ENCODE results near the gene RPL7A. TPM values are rescaled to one million over a fixed set of nuclear protein-coding genes. Genes with fewer than 3 reads are reported as not detected.
"Not testable (repeated sequence)": the region's sequence is repeated elsewhere in the genome, so short reads cannot be mapped to it uniquely, and the experiment has no call there.

Gene RPL7A
- polyA plus RNA-seq, 3 donors from 2014 or later: 459 to 791 (median 622) TPM

GRCh38 chr9:133320421-133320881, 27.6 kb upstream of the RPL7A start:
- Mint-ChIP-seq H3K9me3 (no peaks in the 10 kb centered on the region), H3K4me3 (no peak overlapping the region), H3K36me3 (peaks cover 0 to 3% (median 0%) of the 10 kb centered on the region in 3 donors), H3K4me1 (no peaks in the 10 kb centered on the region), H3K27ac (no peak overlapping the region), H3K27me3 (ENCODE audit: low read depth in 3 of 3) (peaks cover 0 to 6% (median 2%) of the 10 kb centered on the region in 3 donors)
- no peak for DNase-seq

GRCh38 chr9:133321411-133321935, 26.5 kb upstream of the RPL7A start:
- H3K27me3 Mint-ChIP-seq (ENCODE audit: low read depth in 3 of 3): peaks cover 0 to 4% (median 2%) of the 10 kb centered on the region in 3 donors

DNA sequence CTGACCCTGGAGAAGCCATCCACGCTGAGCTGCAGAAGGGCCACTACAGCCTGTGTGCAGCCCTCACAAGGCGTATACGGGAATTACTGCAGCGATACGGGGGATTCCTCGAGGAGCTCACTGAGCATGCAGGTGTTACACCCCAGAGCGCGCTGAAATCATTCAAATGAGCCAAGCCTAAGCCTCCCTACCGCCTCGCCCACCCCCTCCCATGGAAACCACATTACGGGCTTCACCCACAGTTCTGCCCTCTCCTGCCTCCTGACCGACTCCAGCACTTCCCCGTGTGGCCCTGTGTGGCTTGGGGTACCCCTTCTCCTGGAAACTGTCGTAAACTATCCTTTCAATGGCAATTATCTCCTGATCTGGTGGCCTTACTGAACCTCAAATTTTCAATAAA, 25.3 kb upstream of the RPL7A start:
- peaks cover 0 to 7% (median 0%) of the 10 kb centered on the region in 3 donors for H3K36me3 Mint-ChIP-seq
- H3K4me3 Mint-ChIP-seq: no peak overlapping the region

More at GRCh38 chr9:133321411-133321935, 26.5 kb upstream of the RPL7A start:
- H3K27ac Mint-ChIP-seq: no peak overlapping the region
- H3K36me3 Mint-ChIP-seq: peaks cover 0 to 7% (median 0%) of the 10 kb centered on the region in 3 donors
- no peaks in the 10 kb centered on the region for H3K4me1 Mint-ChIP-seq
- H3K4me3 Mint-ChIP-seq: no peak overlapping the region
- H3K9me3 Mint-ChIP-seq: no peaks in the 10 kb centered on the region
- no peak for DNase-seq

DNA sequence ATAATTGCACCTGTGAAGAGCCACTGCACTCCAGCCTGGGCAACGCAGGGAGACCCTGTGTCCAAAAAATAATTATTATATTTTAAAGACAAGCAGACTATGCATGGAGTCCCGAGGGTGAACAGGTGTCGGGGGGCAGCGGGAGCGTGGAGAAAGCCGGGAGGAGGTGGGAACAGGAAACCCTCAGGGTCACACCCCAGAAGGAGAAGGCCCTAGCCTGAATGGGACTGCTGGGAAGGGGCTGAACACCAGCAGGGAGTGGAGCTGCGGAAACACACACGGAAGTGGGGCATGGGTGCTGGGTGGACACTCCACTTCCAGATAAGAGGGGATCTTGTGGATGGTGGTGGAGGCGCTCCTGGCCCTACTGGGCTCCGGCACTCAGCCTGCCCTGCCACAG, 24.8 kb upstream of the RPL7A start:
- H3K36me3 Mint-ChIP-seq: peaks cover 0 to 7% (median 0%) of the 10 kb centered on the region in 3 donors
- H3K9me3 Mint-ChIP-seq: no peaks in the 10 kb centered on the region
- peaks cover 0 to 4% (median 2%) of the 10 kb centered on the region in 3 donors for H3K27me3 Mint-ChIP-seq (ENCODE audit: low read depth in 3 of 3)
- no peak overlapping the region for H3K4me3 Mint-ChIP-seq
- H3K27ac Mint-ChIP-seq: no peak overlapping the region
- no peaks in the 10 kb centered on the region for H3K4me1 Mint-ChIP-seq
- no peak for DNase-seq

More for the DNA sequence above, 25.3 kb upstream of the RPL7A start:
- Mint-ChIP-seq H3K9me3 (no peaks in the 10 kb centered on the region), H3K27me3 (ENCODE audit: low read depth in 3 of 3) (peaks cover 0 to 4% (median 2%) of the 10 kb centered on the region in 3 donors), H3K4me1 (no peaks in the 10 kb centered on the region), H3K27ac (no peak overlapping the region)
- DNase-seq: no peak

DNA sequence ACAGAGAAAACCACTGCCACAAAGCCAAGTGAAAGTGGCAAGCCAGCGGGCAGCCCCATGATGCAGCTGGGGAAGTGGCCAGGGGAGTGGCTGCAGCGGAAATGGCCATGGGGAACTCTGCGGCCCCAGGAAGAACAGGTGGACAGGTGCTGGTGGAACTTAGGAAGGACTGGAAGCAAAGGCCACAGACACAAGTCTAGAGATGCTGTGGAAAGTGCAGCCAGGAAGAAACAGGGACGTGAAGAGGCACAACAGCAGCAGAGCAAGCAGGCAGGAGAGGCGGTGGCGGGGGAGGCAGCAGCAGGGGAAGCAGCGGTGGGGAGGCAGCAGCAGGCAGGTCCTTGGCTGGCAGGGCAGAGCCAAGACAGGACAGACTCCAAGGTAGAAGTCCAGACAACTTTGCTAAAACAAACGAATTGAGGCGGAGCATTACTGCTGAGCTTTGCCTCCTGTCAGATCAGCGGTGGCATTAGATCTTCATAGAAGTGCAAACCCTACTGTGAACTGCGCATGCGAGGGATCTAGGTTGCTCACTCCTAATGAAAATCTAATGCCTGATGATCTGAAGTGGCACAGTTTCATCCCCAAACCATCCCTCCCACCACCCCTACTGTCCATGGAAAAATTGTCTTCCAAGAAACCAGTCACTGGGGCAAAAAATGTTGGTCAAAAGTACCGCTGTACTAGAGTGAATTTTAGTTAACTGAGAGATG, 23.9 kb upstream of the RPL7A start:
- no peak for DNase-seq
- no peak overlapping the region for H3K4me3 Mint-ChIP-seq
- peaks cover 0 to 8% of the 10 kb centered on the region in 2 donors for H3K4me1 Mint-ChIP-seq
- H3K27ac Mint-ChIP-seq: no peak overlapping the region
- peaks cover 0 to 7% (median 0%) of the 10 kb centered on the region in 3 donors for H3K36me3 Mint-ChIP-seq
- H3K27me3 Mint-ChIP-seq (ENCODE audit: low read depth in 3 of 3): peaks cover 0 to 4% (median 2%) of the 10 kb centered on the region in 3 donors
- H3K9me3 Mint-ChIP-seq: no peaks in the 10 kb centered on the region

DNA sequence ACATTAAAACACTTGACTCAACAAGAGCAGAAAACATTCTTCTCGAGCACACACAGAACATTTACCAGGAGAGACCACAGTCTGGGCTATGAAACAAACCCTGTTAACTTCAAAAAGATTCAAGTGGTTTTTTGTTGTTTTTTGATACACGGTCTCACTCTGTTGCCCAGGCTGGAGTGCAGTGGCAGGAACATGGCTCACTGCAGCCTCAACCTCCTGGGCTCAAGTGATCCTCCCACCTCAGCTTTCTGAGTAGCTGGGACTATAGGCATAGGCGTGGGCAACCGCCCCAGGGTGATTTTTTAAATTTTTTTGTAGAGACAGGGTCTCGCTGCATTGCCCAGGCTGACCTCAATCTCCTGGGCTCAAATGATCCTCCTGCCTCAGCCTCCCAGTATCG, 21.0 kb upstream of the RPL7A start:
- Mint-ChIP-seq H3K36me3 (peaks cover 6 to 10% (median 8%) of the 10 kb centered on the region in 3 donors), H3K4me1 (peaks cover 0 to 21% of the 10 kb centered on the region in 2 donors)
- not testable (repeated sequence) for H3K27ac Mint-ChIP-seq; H3K4me3 Mint-ChIP-seq; H3K9me3 Mint-ChIP-seq; DNase-seq; H3K27me3 Mint-ChIP-seq (ENCODE audit: low read depth in 3 of 3)

- Mint-ChIP-seq H3K27ac (no peak overlapping the region), H3K9me3 (no peaks in the 10 kb centered on the region), H3K4me3 (no peak overlapping the region), H3K4me1 (peaks cover 0 to 21% of the 10 kb centered on the region in 2 donors), H3K27me3 (ENCODE audit: low read depth in 3 of 3) (peaks cover 0 to 2% (median 0%) of the 10 kb centered on the region in 3 donors), H3K36me3 (peaks cover 6 to 16% (median 8%) of the 10 kb centered on the region in 3 donors)
- no peak for DNase-seq
These were observed 20.1 kb upstream of the RPL7A start for GRCh38 chr9:133327834-133328484.

- not testable (repeated sequence) for H3K9me3 Mint-ChIP-seq; DNase-seq; H3K4me3 Mint-ChIP-seq; H3K27me3 Mint-ChIP-seq (ENCODE audit: low read depth in 3 of 3)
- peaks cover 6 to 28% (median 8%) of the 10 kb centered on the region in 3 donors for H3K36me3 Mint-ChIP-seq
- H3K4me1 Mint-ChIP-seq: peaks cover 6 to 29% of the 10 kb centered on the region in 2 donors
- H3K27ac Mint-ChIP-seq: peak overlapping the region in 2 of 6 donors; percentile 59 to 63
These were observed 18.5 kb upstream of the RPL7A start for GRCh38 chr9:133329306-133330156.

- Mint-ChIP-seq H3K4me1 (peaks cover 22 to 46% of the 10 kb centered on the region in 2 donors), H3K27me3 (ENCODE audit: low read depth in 3 of 3) (peaks cover 0 to 7% (median 3%) of the 10 kb centered on the region in 3 donors), H3K27ac (no peak overlapping the region), H3K9me3 (no peaks in the 10 kb centered on the region), H3K4me3 (no peak overlapping the region), H3K36me3 (peaks cover 4 to 28% (median 6%) of the 10 kb centered on the region in 3 donors)
- no peak for DNase-seq
These were observed 16.8 kb upstream of the RPL7A start for GRCh38 chr9:133331221-133331620.

- no peaks in the 10 kb centered on the region for H3K9me3 Mint-ChIP-seq
- peaks cover 4 to 28% (median 6%) of the 10 kb centered on the region in 3 donors for H3K36me3 Mint-ChIP-seq
- H3K27ac Mint-ChIP-seq: peak overlapping the region in 1 of 6 donors; percentile 71
- H3K27me3 Mint-ChIP-seq (ENCODE audit: low read depth in 3 of 3): peaks cover 0 to 7% (median 3%) of the 10 kb centered on the region in 3 donors
- peaks cover 27 to 50% of the 10 kb centered on the region in 2 donors for H3K4me1 Mint-ChIP-seq
- DNase-seq: no peak
- H3K4me3 Mint-ChIP-seq: no peak overlapping the region
These were observed 16.2 kb upstream of the RPL7A start for GRCh38 chr9:133331641-133332380.

DNA sequence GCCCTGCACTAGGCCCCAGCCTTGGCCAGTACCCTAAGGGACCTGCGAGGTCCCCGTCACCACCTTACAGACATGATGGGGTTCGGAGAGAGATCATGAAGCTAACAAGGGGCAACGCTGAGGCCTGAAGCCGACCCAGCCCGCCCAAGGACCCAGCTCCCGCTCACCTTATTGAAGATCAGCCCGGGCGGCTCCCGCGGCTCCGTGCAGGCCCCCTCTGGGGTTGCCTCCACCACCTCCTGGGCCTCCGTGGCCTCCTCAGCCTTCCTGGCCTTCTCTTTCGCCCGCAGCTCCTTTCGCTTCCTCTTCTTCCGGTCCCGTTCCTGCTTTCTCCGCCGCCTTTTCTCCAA, 15.7 kb upstream of the RPL7A start:
- no peak for DNase-seq
- H3K4me1 Mint-ChIP-seq: peaks cover 31 to 50% of the 10 kb centered on the region in 2 donors

GRCh38 chr9:133333011-133333410, 15.0 kb upstream of the RPL7A start:
- H3K4me3 Mint-ChIP-seq: peak overlapping the region in 1 of 5 donors; percentile 15
- peaks cover 35 to 50% of the 10 kb centered on the region in 2 donors for H3K4me1 Mint-ChIP-seq

More for the DNA sequence above, 15.7 kb upstream of the RPL7A start:
- Mint-ChIP-seq H3K36me3 (peaks cover 4 to 28% (median 6%) of the 10 kb centered on the region in 3 donors), H3K27ac (peak overlapping the region in 1 of 6 donors; percentile 71), H3K9me3 (no peaks in the 10 kb centered on the region), H3K4me3 (no peak overlapping the region), H3K27me3 (ENCODE audit: low read depth in 3 of 3) (peaks cover 0 to 7% (median 3%) of the 10 kb centered on the region in 3 donors)

More at GRCh38 chr9:133333011-133333410, 15.0 kb upstream of the RPL7A start:
- Mint-ChIP-seq H3K9me3 (no peaks in the 10 kb centered on the region), H3K36me3 (peaks cover 4 to 28% (median 6%) of the 10 kb centered on the region in 3 donors), H3K27me3 (ENCODE audit: low read depth in 3 of 3) (peaks cover 0 to 7% (median 3%) of the 10 kb centered on the region in 3 donors), H3K27ac (no peak overlapping the region)
- no peak for DNase-seq

Measured in immature natural killer cell (primary cell).